ENCODE results near the gene TRPC5OS.

Gene TRPC5OS

DNA sequence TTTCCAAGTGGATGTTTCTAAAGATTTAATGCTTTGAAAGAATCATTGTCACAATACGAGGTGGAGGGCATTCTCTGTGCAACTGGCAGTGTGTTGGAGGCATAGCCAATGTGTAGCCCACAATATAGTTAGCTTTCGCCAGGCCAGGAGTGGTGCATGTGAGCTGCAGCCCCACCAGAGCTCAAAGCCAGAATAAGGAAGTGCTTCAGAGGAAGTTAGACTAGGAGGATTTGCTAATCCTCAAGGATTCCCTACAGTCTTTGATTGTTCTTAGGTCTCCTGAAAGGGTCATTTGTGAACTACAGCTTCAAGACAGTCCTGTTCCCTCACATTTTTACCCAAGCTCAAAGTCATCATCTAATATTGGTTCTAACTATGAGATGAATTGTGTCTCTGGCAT, 16.4 kb downstream of the TRPC5OS start:
- no peak for DNase-seq

DNA sequence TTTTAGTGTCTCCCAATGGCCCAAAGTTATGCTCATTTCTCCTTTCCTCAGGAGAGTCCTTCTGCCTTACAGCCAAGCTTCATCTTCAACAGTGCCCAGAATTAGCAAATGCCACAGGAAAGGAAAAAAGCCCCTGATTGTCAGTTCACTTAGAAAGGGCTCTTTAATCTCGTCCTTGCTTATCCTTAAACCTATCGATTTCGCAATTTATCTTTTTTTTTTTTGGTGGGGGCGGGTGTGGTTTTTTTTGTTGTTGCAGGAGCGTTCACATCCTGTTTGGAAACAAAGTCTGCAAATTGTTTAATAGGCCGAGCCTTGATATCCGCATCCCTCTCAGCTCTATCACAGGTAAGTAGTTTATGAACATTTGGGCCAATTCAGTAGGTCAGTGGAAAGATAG, 20.2 kb downstream of the TRPC5OS start:
- no peak for DNase-seq

DNA sequence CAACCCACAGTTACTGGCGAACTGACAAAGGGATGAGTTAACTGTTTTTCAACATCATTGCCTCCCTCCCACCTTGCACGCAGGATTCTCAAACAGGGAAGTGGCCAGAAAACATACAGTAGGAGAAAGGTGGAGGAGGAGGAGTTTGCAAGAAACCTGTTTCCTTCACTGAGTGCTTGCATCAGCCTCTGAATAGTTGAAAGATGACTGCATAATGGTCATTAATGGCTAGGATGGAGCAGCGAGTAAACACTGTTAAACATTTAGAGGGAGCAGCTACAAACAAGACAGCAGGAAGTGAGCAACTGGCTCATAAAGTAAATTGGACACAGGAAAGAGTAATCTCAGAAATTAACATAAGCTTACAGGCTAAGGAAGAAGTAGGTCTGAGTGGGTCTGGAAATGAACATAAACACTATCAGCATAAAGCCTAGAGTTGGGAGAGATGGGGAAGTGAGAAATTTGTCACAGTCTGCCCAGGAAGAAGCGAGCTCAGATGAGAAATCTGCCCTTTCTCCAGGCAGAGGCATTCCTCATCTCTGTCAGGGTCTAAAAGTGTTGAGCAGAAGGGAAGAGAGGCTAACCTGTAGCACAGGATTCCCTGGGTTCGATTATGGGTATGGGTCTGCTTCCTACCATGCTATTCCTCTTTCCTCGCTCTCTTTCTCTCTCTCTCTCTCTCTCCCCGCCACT, 38.6 kb downstream of the TRPC5OS start:
- no peak for DNase-seq

DNA sequence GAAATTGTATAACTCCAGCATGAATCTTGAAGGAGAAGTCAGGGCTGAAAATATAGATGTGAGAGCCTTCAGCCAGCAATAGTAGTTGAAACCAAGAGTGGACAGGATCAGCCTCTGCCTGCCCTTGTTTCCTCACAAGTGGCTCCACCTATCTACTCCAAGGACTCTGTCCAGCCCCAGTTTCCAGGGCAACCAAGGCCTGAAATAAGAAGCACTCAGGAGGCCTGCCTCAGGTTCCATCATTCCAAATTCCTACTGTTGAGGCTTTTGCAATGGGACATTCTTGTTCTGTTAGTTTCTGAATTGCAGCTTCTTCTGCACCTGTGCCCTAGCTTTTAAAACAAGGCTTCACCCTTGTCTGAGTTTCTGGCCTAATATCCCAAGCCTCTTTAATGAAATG, 41.6 kb downstream of the TRPC5OS start:
- DNase-seq = no peak

DNA sequence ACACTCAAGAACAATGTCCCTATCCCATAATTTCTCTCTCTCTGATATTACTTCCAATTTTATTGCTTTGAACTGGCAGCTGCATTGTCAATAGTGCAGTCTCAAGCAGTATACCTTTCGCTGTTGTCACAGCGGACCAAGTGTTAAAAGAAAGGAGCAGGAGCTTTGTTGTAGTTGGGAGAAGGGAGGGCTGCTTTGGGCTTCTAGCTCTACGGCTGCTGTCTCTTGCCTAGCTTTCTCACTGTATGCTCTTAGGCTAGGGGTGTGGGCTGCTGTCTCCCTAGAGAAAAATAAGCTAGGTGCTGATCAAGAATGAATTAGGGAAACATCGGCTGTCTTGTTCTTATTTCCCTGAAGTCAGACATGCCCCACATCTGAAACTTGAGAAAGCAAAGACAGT, 52.5 kb downstream of the TRPC5OS start:
- no peak for DNase-seq

Data from amygdala (tissue), 56 donors.